ENCODE measurements around the gene PEDS1.
"Not testable (repeated sequence)": the region's sequence is repeated elsewhere in the genome, so short reads cannot be mapped to it uniquely, and the experiment has no call there.

The PEDS1 gene

DNA sequence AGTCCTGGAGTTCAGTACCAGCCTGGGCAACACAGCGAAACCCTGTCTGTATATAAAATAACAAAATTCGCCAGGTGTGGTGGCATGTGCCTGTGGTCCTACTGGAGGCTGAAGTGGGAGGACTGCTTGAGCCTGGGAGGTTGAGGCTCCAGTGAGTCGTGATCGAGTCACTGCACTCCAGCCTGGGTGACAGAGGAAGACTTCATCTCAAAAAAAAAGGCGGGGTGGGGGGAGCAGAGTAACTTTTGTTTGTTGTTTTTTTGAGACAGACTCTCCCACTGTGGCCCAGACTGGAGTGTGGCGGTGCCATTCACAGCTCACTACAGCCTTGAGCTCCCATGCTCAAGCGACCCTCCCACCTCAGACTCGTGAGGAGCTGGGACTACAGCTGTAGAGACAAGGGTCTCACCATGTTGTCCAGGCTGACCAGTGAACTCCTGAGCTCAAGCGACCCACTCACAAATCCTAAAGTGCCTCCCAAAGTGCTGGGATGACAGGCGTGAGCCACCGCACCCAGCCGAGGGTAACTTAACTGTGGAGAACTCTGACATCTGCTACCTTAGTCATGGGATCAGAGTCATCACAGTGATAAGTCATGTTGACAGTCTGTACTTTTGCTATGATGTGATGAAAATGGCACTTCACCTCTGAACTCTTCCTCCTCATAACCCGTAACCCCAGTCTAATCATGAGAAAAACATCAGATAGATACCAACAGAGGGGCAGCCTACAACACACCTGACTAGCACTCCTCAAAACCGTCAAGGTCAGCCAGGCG is 16.5 kb downstream of the PEDS1 start:
- no peak for DNase-seq (ENCODE audit: low read depth, low spot score)

DNA sequence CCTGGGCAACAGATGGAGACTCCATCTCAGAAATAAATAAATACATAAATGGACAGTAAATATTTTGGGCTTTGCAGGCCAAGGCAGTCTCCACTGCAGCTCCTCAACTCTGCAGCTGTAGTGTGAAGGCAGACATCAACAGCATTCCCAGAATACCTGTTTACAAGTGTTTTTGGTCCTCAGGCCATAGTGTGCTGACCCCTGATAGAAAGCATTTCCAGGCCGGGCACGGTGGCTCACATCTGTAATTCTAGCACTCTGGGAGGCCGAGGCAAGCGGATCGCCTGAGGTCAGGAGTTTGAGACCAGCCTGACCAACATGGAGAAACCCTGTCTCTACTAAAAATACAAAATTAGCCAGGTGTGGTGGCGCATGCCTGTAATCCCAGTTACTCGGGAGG is 18.4 kb downstream of the PEDS1 start:
- DNase-seq (ENCODE audit: low read depth, low spot score) = not testable (repeated sequence)

DNA sequence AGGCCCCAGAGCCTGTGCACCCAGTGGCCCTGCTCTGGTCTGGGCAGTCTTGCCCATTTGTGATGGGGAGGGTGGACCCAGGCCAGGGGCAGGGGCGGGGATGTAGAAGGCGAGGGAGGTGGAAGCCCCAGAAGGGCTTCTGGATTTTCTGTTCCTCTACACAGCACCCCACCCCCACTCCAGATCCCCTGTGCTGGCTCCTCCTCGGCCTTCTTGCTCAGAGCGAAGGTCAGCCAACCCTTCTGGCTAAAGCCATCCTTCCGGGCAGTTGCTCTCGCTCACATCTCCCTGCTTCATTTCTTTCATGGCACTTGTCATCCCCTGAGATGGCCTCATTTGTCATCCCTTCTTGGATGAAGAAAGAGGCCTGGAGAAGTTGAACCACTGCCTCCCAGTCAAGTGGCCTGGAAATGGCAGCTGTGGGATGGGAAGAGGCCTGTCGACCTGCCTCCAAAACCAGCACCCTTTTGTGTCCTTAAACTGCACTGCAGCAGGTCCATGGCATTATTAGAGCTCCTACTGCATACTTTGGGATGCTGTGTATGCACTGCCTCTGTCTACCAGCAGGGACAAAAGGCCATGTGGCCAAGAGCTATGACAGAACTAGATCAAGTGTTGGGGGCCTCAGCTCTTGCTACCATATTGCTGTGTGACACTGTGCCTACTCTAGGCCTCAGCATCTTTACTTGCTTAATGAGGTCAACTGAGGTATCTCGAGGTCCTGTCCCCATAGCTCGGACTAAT is 19.9 kb downstream of the PEDS1 start:
- DNase-seq (ENCODE audit: low read depth, low spot score) = no peak

DNA sequence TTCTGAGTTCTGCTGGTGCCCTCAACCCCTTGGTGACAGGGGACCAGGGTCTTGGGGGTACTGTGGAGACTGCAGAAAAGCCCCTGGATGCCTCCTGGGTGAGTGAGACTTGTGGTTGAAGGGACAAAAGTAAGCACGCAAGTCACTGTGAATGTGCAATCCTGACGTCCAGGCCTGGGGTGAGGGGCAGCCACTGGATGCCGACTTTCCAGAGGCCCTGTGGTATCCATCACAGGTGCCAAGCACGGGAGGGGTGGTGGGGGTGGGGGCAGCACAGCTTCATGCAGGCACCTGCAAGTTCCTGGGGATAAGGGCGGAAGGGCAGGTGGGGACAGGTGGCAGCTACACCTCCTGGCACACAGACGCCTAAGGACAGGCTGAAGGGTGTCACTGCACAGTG is 20.5 kb downstream of the PEDS1 start:
- DNase-seq (ENCODE audit: low read depth, low spot score) = no peak

DNA sequence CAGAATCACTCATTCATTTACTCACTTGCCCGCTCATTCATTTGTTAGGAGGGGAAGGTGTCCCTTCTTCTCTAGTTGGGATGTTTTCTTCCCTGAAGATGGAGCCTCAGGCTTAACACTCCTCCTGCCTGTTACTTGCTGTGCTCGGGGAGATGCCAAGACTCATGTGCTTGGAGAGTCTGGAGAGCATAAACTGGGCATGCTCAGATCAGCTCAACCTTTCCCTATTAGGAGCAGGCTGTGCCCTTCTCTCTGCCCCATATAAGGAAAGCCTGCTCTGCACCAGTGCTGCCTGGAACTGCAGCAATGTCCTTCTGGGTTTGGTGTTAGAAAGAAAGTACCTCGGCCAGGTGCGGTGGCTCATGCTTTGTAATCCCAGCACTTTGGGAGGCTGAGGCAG is 22.5 kb downstream of the PEDS1 start:
- DNase-seq (ENCODE audit: low read depth, low spot score) = no peak

DNA sequence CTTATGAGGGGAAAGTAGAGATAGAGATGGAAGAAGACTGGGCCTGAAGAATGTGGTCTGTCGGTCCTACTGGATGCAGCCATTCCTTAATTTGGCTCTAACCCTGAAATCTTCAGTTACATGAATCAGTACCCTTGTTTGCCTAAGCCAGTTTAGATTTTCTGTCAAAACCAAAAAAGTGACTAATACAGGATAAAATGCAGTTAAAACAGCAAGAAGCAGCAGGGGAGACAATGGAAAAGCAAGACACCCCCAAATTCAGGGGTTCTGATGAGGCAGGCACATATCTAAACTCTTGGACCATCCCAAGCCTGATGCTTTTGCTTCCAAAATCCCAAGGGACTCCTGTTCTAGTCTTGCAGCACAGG is 23.2 kb downstream of the PEDS1 start:
- no peak for DNase-seq (ENCODE audit: low read depth, low spot score)

DNA sequence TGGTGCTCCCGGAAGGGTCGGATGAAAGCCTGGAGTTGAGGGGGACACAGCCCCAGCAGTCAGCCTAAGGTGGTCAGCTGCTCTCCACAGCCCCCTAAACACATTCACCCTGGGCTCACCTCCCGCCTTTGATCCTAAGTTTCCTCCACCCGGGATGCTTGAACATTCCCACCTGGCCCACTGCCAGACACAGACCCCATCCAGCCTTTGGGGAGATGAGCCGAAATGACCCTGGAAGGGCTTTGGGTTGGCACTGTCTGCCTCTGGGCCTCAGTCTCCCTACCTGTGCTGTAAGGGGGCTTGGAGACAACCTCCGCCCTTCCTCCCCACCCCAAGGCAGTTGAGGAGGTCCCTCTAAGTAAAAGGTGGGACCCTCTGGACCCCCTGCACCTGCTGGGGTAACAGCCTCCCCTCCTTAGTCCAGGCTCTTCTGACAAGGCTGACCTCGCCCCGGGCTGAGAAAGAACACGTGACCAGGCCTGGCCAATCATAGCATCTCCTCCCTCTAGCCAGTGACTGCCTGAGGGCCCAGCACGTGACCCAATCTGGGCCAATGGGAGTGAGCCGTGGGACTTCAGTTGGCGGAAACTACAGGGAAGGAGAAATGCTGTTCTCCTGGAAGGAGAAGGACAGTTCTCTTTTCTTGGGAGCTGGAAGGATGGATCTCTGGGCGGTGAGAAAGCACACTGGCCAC is 23.7 kb downstream of the PEDS1 start:
- no peak for DNase-seq (ENCODE audit: low read depth, low spot score)

DNA sequence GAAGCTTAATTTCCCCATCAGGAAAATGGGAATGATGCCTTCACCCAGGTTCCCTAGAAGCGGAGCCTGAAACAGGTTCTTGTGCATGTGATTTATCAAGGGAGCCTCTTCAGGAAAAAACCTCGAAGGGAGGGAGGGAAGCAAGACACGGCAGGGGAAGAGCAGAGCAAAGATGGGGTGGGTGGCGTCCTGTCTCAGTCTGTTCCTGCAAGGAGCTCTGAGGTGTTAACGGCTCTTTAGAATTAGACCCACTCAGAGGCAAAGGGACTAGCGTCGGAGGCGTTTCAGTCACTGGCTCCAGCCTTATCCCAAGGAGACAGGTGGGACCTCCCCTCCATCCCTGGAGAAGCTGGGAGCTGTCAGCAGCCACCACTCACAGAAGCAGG is 25.0 kb downstream of the PEDS1 start:
- no peak for DNase-seq (ENCODE audit: low read depth, low spot score)

DNA sequence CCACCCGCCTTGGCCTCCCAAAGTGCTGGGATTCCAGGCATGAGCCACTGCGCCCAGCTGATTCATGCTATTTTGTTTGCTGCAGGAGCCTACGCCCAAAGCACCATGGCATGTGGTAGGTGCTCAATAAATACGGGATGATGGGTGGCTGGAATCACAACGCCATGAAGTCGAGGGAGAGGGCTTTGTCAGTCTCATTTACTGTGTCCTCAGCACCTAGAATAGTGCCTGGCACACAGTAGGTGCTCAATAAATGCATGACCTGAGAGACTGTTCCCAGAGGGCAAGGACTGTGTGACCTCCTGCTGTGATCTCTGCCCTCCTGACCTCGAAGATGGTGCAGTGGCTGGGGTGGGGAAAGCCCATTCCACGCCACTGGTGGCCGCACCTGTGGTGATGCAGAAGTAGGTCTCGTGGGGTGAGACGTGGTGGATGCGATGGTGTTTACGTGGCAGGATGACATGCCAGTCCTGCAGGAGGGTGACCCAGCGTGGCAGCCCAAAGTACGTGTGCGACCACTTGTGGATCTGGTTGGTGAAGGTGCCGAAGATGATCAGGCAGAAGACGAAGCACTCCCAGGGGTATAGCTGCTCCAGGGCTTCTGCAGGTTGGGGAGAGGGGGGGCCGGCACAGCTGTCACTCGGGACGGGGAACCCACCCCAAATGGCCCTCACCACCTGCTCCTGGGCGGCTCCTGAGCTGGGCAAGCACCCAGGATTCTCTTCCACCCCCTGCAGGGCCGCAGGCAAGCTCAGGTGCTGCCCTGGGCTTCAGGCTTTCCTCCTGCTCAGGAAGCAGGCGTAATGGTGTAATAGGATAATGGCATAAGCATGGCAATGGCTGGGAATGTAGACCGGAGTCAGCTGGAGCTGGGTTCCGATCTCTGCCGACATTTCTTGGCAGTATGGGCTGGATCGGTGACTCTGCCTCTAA is 25.7 kb downstream of the PEDS1 start:
- no peak for DNase-seq (ENCODE audit: low read depth, low spot score)

DNA sequence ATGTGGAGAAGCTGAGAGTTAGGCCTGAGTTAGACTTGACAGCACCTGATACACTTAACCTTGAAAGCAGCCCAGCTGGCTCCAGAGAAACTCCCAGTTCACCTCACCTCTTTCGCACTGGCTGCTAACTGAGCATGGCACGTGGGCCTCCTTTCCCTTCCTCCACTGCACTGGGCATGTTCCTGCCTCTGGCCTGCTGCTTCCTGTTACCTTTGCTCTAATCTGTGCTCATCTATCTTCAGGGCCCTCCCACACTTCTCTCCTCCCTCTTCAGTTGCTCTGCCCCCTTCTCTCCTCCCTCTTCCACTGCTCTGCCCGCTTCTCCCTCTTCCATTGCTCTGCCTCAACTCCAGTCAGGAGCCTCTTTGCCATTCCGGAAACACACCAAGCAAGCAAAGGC is 26.9 kb downstream of the PEDS1 start:
- DNase-seq (ENCODE audit: low read depth, low spot score) = no peak

DNA sequence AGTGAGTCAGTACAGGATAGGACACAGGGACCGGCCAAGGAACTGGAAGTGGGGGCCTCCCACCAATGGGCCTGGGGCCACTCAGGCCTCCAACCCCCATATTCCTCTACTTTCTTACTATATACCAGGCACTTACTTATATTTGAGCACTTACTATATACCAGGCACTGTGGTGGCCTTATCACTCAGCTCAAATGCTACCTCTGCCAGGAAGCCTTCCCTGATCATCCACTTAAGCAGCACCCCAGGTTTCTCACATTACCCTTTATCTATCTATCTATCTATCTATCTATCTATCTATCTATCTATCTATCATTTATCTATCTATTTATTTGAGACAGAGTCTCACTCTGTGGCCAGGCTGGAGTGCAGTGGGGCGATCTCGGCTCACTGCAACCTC is 28.2 kb downstream of the PEDS1 start:
- DNase-seq (ENCODE audit: low read depth, low spot score) = no peak

DNA sequence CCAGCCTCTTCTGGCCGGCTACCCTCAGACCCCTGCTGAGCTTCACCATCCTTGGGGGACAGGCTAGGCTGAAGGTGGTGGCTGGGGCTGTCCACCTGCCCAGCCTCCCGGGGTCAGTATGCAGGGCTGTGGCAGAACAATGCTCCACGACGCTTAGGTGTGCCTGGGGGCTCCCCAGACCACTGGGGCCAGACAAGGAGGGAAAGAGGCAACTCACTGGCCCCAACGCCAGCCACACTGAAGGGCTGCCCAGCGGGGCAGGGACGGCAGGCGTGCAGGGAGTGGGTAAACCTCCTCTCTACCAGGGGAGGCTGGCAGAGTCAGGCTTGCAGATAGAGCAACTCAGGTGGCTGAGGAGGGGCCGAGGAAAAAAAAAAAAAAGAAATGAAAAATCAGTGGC is 29.0 kb downstream of the PEDS1 start:
- DNase-seq (ENCODE audit: low read depth, low spot score) = no peak

DNA sequence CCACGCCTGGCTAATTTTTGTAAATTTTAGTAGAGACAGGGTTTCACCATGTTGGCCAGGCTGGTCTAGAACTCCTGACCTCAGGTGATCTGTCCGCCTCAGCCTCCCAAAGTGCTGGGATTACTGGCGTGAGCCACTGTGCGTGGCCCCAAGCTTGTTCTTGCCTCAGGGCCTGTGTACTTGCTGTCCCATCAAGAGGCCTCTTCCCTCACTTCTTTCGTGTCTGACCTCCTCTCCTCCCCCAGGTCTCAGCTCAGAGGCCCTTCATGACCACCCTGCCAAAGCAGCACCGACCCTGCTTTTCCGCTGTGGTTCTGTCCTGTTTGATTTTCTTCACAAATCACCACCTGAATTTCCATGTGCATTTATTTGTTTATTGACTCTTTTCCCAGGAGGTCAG is 30.1 kb downstream of the PEDS1 start:
- no peak for DNase-seq (ENCODE audit: low read depth, low spot score)

DNA sequence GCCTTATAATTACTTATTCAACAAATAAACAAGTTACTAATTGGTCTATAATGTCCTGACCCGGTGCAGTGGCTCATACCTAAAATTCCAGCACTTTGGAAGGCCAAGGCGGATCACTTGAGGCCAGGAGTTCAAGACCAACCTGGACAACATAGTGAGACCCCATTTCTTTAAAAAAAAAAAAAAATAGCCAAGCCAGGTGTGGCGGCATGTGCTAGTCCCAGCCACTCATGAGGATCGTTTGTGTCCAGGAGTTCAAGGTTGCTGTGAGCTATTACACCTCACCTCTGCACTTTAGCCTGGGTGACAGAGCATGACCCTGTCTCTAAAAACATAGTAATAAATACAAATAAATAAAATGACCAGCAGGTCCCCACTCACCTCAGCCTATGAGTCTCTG is 30.8 kb downstream of the PEDS1 start:
- no peak for DNase-seq (ENCODE audit: low read depth, low spot score)

DNA sequence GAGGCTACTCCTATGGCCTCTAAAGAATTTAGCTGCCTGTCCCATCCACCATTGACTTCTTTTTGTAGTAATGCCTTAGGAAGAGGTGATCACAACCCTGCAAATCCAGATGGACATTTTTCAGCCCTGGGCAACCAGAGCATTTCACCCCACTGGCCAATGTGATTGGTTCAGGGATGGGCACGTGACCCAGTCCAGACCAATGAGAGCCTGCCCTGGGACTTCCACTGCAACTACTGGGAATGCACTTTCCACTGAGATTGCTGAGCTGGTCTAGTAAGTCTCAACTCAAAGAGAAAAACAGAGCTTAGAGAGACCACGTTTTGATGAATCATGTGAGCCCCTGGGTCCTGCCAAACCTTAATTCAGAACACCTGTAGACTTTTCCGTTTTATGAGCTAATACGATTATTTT is 31.7 kb downstream of the PEDS1 start:
- DNase-seq (ENCODE audit: low read depth, low spot score) = no peak

DNA sequence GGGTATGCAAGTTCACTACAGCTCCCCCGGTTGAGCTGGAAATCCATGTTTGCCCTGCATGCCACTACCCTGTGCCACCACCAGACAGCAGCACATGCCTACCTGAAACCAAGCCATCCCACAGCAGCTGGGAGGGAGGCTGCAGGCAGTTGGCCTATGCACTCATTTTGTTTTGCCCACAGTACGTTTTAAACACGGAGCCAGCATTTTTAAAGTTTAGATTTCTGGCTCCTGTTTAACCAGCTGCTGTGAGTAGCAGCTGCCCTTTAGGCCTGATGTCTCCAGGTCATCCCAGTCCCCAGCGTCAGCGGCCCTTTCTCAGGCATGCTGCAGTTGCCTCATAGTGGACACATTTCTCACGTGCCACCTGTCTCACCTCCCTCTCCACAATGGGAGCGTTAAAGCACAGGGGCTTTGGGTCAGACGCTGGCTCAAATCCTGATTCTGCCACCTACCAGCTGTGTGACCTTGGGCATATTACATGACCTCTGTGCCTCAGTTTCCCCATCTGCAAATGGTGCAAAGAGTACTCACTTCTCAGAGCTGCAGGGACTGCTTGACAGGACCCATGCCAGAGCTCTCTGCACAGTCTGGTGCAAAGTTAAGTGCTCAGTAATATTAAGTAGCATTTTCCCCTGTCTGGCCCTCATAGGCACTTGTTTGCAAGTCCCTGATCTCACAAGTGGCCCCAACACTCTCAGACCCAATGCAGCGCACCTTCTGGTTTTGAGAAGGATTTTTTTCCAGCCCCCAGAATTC is 32.4 kb downstream of the PEDS1 start:
- DNase-seq (ENCODE audit: low read depth, low spot score) = peak; percentile 74

DNA sequence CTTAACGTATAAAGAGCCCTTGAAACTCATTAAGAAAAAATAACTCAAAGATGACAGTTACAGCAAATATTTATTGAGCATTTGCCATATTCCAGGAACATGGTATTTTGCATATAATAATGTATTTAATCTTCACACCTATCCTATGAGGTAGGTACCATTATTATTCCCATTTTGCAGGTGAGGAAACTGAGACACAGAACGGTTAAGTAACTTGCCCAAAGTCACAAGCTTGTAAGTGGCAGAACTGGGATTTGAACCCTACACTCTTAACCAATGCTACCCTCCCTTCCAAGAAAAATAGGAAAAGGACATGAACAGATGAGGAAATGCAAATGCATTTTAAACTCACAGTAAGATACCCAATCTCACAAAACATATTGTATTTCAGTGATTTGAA is 35.3 kb downstream of the PEDS1 start:
- no peak for DNase-seq (ENCODE audit: low read depth, low spot score)

DNA sequence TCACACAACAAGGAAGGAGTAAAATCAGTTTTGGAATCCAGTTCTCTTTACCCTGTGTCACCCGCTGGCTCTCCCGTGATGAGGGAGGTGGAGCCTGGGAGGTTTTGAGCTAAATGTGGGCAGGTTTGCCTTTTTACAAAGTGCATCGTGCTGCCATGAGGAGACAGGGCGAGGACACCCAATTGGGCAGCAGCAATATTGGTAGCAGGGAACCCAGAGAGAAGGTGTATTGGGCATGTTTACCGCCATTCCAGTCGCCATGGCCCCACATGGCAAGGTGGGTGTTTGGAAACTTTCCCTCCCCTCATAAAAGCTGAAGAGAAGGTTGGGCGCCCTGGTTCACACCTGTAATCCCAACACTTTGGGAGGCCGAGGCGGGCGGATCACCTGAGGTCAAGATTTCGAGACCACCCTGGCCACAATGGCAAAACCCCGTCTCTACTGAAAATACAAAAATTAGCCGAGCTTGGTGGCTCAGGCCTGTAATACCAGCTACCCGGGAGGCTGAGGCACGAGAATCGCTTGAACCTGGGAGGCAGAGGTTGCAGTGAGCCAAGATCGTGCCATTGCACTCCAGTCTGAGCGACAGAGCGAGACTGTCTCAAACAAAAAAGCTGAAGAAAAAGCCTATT is 37.0 kb downstream of the PEDS1 start:
- no peak for DNase-seq (ENCODE audit: low read depth, low spot score)

DNA sequence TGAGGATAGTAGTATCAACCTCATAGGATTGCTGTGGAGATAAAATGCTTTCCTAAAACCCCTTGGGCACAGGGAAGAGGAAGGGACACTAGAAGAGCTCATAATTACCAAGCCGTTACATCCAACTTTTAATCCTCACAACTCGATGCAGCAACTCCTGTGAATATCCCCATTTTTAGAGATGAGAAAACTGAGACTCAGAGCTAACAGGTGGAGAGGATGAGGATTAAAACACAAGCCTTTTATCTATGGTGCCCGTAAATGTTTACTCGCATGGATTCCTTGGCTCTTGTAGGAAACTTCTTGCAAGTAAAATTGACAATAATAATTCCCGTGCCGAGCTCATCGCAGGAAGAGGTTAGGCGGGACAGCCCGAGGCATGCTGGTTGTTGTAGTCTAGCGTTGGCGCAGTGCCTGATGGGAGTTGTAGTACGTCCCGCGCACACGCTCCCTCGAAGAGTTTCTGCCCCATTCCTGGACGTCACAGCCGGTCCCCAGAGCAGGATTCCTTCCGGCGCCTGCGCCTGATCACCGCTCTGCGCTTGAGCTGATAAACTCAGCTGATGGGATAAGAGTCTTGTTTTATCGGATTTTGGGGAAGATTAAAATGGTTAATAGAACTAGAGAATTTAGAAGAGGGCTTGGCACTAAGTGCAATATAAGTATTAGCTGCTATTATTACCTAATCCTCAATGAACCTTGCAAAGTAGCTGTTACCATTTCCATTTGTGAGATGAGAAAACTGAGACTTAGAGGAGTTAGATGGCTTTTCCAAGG is 37.7 kb downstream of the PEDS1 start:
- peak; percentile 98 for DNase-seq (ENCODE audit: low read depth, low spot score)

DNA sequence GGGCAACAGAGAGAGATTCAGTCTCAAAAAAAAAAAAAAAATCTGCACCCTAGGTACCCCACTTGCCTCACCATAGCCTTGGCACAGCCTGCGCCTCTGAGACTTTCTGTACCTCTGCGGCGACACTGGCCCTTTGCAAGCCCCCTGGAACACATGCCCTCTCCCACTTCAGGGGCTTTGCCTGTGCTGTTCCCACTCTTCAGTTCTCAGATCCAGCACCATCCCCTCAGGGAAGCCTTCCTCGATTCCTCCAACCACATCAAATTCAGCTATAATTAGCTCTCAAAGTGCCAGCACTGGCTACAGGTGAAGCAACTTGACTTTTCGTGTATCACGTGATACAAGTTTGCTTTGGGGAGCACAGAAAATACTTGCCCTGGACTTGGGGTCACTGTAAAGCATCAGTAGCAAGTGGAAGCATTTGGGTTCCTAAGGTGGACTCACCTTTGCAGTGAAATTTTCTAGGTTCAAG is 38.4 kb downstream of the PEDS1 start:
- DNase-seq (ENCODE audit: low read depth, low spot score) = no peak
